Activated T-helper 2 cell treated with anti-CD3 and anti-CD28 coated beads, Interferon-gamma antibody, Interleukin-2, Interleukin-4, amounts not matched to agents 10 μg/mL and 5 μg/mL and 100 μg/mL, durations not matched to agents 14 hours and 24 hours and 36 hours (primary cell): Measurements from ENCODE around the gene ZNF213. TPM values are rescaled to one million over a fixed set of nuclear protein-coding genes. Genes with fewer than 3 reads are reported as not detected.

Source experiments
- DNase-seq: peaks from one replicate; pipeline ENCODE4 v3.0.0; 2021; ENCODE audit warnings: low spot score
- H3K27ac Mint-ChIP-seq: one replicate; pipeline ENCODE4 v1.8.0; 2021; ENCODE audit warnings: mixed read lengths
- H3K27me3 Mint-ChIP-seq: one replicate; pipeline ENCODE4 v1.8.0; 2021; ENCODE audit warnings: low read depth, mixed read lengths
- H3K36me3 Mint-ChIP-seq: one replicate; pipeline ENCODE4 v1.8.0; 2021; ENCODE audit warnings: low read depth, mixed read lengths
- H3K4me1 Mint-ChIP-seq: one replicate; pipeline ENCODE4 v1.8.0; 2021; ENCODE audit warnings: low read depth, mixed read lengths
- H3K4me3 Mint-ChIP-seq: one replicate; pipeline ENCODE4 v1.8.0; 2021; ENCODE audit warnings: low read depth, mild to moderate bottlenecking, moderate library complexity, mixed read lengths
- H3K9me3 Mint-ChIP-seq: one replicate; pipeline ENCODE4 v1.8.0; 2021; ENCODE audit warnings: mixed read lengths
- intact Hi-C: fragments of 100-400 bp; cut with micrococcal nuclease; formaldehyde crosslinking; loops from one replicate; pipeline ENCODE4 v1.15.1; 2023
- total RNA-seq: library from RNA; stranded (reverse); gene quantifications from 2 replicates; pipeline ENCODE4 v1.2.3, GENCODE V29; 2022

Gene ZNF213
- total RNA-seq, result 9.1 and 9.3 TPM in 2 replicates

GRCh38 chr16:3134338-3135125 is at the start of gene ZNF213:
TSS of gene ZNF213 (plus strand) at chr16:3135029. CDS start at chr16:3137281, 2,252 bp downstream.
- H3K4me1 Mint-ChIP-seq, result peaks cover 22% of the 10 kb centered on the region
- intact Hi-C loops, result loop anchor here (1.0 to 2.0 kb wide), 3 partner anchors 10 to 32 kb away; no protein-coding TSS in a partner anchor
- peaks cover 39% of the 10 kb centered on the region for H3K36me3 Mint-ChIP-seq
- no peaks in the 10 kb centered on the region for H3K27me3 Mint-ChIP-seq
- H3K27ac Mint-ChIP-seq, result peak within 1 kb of the TSS; percentile 96
- peak within 1 kb of the TSS; percentile 98 for H3K4me3 Mint-ChIP-seq
- H3K9me3 Mint-ChIP-seq, result no peaks in the 10 kb centered on the region
- DNase-seq, result peak; percentile 93

GRCh38 chr16:3085868-3086595 is 48.8 kb upstream of the ZNF213 start:
- H3K4me1 Mint-ChIP-seq, result peaks cover 37% of the 10 kb centered on the region
- peak overlapping the region; percentile 68 for H3K4me3 Mint-ChIP-seq
- no peak for DNase-seq
- no peaks in the 10 kb centered on the region for H3K27me3 Mint-ChIP-seq
- intact Hi-C loops, result no loop called here
- peaks cover 12% of the 10 kb centered on the region for H3K36me3 Mint-ChIP-seq
- H3K9me3 Mint-ChIP-seq, result peaks cover 3% of the 10 kb centered on the region
- peak overlapping the region; percentile 55 for H3K27ac Mint-ChIP-seq

GRCh38 chr16:3086596-3087242 is 48.1 kb upstream of the ZNF213 start:
- Mint-ChIP-seq H3K4me3 (peak overlapping the region; percentile 68), H3K27me3 (no peaks in the 10 kb centered on the region), H3K9me3 (no peaks in the 10 kb centered on the region), H3K4me1 (peaks cover 37% of the 10 kb centered on the region), H3K27ac (peak overlapping the region; percentile 46), H3K36me3 (peaks cover 9% of the 10 kb centered on the region)
- intact Hi-C loops, result no loop called here
- DNase-seq, result no peak

GRCh38 chr16:3087243-3088235 is 47.3 kb upstream of the ZNF213 start:
- Mint-ChIP-seq H3K9me3 (no peaks in the 10 kb centered on the region), H3K36me3 (peaks cover 9% of the 10 kb centered on the region), H3K27ac (peak overlapping the region; percentile 67), H3K4me3 (peak overlapping the region; percentile 68), H3K27me3 (no peaks in the 10 kb centered on the region), H3K4me1 (peaks cover 36% of the 10 kb centered on the region)
- no peak for DNase-seq
- intact Hi-C loops, result no loop called here

GRCh38 chr16:3088450-3088849 is 46.4 kb upstream of the ZNF213 start:
- Mint-ChIP-seq H3K4me1 (peaks cover 35% of the 10 kb centered on the region), H3K27ac (no peak overlapping the region), H3K4me3 (no peak overlapping the region), H3K9me3 (no peaks in the 10 kb centered on the region), H3K36me3 (peaks cover 6% of the 10 kb centered on the region), H3K27me3 (no peaks in the 10 kb centered on the region)
- DNase-seq, result no peak
- intact Hi-C loops, result no loop called here

GRCh38 chr16:3088925-3089716 is 45.7 kb upstream of the ZNF213 start:
- Mint-ChIP-seq H3K27me3 (no peaks in the 10 kb centered on the region), H3K9me3 (no peaks in the 10 kb centered on the region), H3K36me3 (peaks cover 6% of the 10 kb centered on the region), H3K4me3 (no peak overlapping the region), H3K4me1 (peaks cover 35% of the 10 kb centered on the region), H3K27ac (no peak overlapping the region)
- intact Hi-C loops, result no loop called here
- no peak for DNase-seq

- H3K4me1 Mint-ChIP-seq, result peaks cover 36% of the 10 kb centered on the region
- H3K36me3 Mint-ChIP-seq, result peaks cover 1% of the 10 kb centered on the region
- H3K9me3 Mint-ChIP-seq, result no peaks in the 10 kb centered on the region
- intact Hi-C loops, result loop anchor here (10.0 kb wide), 1 partner anchor 75 kb away; no protein-coding TSS in a partner anchor
- H3K27ac Mint-ChIP-seq, result no peak overlapping the region
- DNase-seq, result no peak
- H3K4me3 Mint-ChIP-seq, result no peak overlapping the region
- no peaks in the 10 kb centered on the region for H3K27me3 Mint-ChIP-seq
Measured at GRCh38 chr16:3089717-3090592, 44.9 kb upstream of the ZNF213 start.

- Mint-ChIP-seq H3K36me3 (no peaks in the 10 kb centered on the region), H3K4me3 (no peak overlapping the region), H3K9me3 (no peaks in the 10 kb centered on the region), H3K4me1 (peaks cover 31% of the 10 kb centered on the region), H3K27me3 (no peaks in the 10 kb centered on the region), H3K27ac (no peak overlapping the region)
- DNase-seq, result no peak
- intact Hi-C loops, result loop anchor here (10.0 kb wide), 1 partner anchor 73 kb away; no protein-coding TSS in a partner anchor
Measured at GRCh38 chr16:3091551-3091950, 43.3 kb upstream of the ZNF213 start.

- Mint-ChIP-seq H3K9me3 (no peaks in the 10 kb centered on the region), H3K27me3 (peaks cover 3% of the 10 kb centered on the region), H3K36me3 (no peaks in the 10 kb centered on the region), H3K27ac (no peak overlapping the region), H3K4me1 (peaks cover 28% of the 10 kb centered on the region), H3K4me3 (no peak overlapping the region)
- no peak for DNase-seq
- intact Hi-C loops, result loop anchor here (10.0 kb wide), 1 partner anchor 72 kb away; no protein-coding TSS in a partner anchor
Measured at GRCh38 chr16:3092501-3092941, 42.3 kb upstream of the ZNF213 start.

GRCh38 chr16:3094289-3095027 is 40.4 kb upstream of the ZNF213 start:
- peaks cover 24% of the 10 kb centered on the region for H3K4me1 Mint-ChIP-seq
- H3K36me3 Mint-ChIP-seq, result no peaks in the 10 kb centered on the region
- intact Hi-C loops, result loop anchor here (1.0 to 10.0 kb wide), 2 partner anchors 35 to 70 kb away; no protein-coding TSS in a partner anchor
- H3K27ac Mint-ChIP-seq, result peak overlapping the region; percentile 9
- peak; percentile 41 for DNase-seq
- peaks cover 4% of the 10 kb centered on the region for H3K27me3 Mint-ChIP-seq
- H3K9me3 Mint-ChIP-seq, result no peaks in the 10 kb centered on the region
- H3K4me3 Mint-ChIP-seq, result no peak overlapping the region
